ENCODE measurements around the gene RASA3. TPM values are rescaled to one million over a fixed set of nuclear protein-coding genes. Genes with fewer than 3 reads are reported as not detected.

The RASA3 gene
- total RNA-seq, 1 experiment from 2014 or later: 22.3 TPM

DNA sequence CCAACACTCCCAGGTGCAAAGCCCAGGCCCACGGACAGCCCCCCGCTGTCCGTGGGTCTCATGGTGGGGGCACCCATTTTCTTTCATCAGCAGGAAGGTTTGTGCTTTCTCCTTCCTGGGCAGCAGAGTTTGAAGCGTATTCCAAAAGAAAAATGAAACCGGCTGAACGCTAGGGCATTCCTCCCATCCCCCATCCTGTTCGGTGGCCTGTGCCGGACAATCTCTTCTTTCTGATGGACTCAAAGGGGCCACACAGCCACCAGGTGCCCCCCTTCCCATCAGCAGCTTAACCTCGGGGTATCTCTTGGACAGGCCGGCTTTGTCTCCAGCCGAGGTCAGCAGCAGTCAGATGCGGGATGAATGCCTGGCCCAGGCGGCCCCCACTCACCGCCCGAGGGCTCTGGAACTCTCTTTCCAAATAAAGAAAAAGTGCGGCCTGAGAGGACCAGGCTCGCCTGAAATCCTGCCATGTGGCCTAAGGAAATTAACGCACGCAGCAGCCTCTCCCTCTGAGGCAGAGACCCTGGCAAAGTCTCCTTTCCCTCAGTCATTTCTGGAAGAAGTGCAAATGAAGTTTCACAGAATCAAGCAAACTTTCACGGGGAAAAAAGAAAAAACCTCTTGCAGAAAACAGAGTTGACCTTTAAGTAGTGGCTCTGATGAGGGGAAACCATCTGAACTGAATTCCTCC is 67.8 kb downstream of the RASA3 start:
- no peak for DNase-seq (ENCODE audit: low spot score)
- peaks cover 24% of the 10 kb centered on the region for H3K4me1 Mint-ChIP-seq
- ATAC-seq: peak; percentile 12
- H3K9me3 Mint-ChIP-seq: no peaks in the 10 kb centered on the region
- ChIA-PET CTCF (interaction anchor here (0.8 to 1.1 kb wide), 2 partner anchors 10 to 46 kb away, joined by 3 to 4 read pairs; no protein-coding TSS in a partner anchor), POLR2A (interaction anchor here (0.5 to 0.8 kb wide), 2 partner anchors 37 to 101 kb away, joined by 3 to 5 read pairs; no protein-coding TSS in a partner anchor)
- peak overlapping the region; percentile 60 for H3K4me3 Mint-ChIP-seq
- H3K27me3 Mint-ChIP-seq (ENCODE audit: low read depth): no peaks in the 10 kb centered on the region
- H3K27ac Mint-ChIP-seq: peak overlapping the region; percentile 91
- H3K36me3 Mint-ChIP-seq: no peaks in the 10 kb centered on the region
- TF ChIP-seq, protein P1, sequence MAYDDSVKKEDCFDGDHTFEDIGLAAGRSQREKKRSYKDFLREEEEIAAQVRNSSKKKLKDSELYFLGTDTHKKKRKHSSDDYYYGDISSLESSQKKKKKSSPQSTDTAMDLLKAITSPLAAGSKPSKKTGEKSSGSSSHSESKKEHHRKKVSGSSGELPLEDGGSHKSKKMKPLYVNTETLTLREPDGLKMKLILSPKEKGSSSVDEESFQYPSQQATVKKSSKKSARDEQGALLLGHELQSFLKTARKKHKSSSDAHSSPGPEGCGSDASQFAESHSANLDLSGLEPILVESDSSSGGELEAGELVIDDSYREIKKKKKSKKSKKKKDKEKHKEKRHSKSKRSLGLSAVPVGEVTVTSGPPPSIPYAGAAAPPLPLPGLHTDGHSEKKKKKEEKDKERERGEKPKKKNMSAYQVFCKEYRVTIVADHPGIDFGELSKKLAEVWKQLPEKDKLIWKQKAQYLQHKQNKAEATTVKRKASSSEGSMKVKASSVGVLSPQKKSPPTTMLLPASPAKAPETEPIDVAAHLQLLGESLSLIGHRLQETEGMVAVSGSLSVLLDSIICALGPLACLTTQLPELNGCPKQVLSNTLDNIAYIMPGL (CRISPR knock-in tag; IDR thresholded peaks at IDR 0.05): no peak
- TF ChIP-seq JAZF1 (CRISPR knock-in tag; IDR thresholded peaks at IDR 0.05) (no peak), SMAD4 (CRISPR knock-in tag; IDR thresholded peaks at IDR 0.05) (no peak), ZNF263 (CRISPR knock-in tag; IDR thresholded peaks at IDR 0.05; ENCODE audit: low read depth) (no peak), MXD4 (CRISPR knock-in tag; IDR thresholded peaks at IDR 0.05; ENCODE audit: borderline replicate concordance) (no peak), ZNF396 (CRISPR knock-in tag; IDR thresholded peaks at IDR 0.05; ENCODE audit: borderline replicate concordance) (no peak), OVOL2 (CRISPR knock-in tag; IDR thresholded peaks at IDR 0.05; ENCODE audit: borderline replicate concordance) (no peak), TP53 (CRISPR knock-in tag; IDR thresholded peaks at IDR 0.05) (no peak), NFYB (CRISPR knock-in tag; conservative IDR thresholded peaks at IDR 0.05; ENCODE audit: low read depth) (no peak), TEAD1 (CRISPR knock-in tag; IDR thresholded peaks at IDR 0.05) (no peak), CREM (CRISPR knock-in tag; IDR thresholded peaks at IDR 0.05) (no peak)
- TF ChIP-seq, protein P2, sequence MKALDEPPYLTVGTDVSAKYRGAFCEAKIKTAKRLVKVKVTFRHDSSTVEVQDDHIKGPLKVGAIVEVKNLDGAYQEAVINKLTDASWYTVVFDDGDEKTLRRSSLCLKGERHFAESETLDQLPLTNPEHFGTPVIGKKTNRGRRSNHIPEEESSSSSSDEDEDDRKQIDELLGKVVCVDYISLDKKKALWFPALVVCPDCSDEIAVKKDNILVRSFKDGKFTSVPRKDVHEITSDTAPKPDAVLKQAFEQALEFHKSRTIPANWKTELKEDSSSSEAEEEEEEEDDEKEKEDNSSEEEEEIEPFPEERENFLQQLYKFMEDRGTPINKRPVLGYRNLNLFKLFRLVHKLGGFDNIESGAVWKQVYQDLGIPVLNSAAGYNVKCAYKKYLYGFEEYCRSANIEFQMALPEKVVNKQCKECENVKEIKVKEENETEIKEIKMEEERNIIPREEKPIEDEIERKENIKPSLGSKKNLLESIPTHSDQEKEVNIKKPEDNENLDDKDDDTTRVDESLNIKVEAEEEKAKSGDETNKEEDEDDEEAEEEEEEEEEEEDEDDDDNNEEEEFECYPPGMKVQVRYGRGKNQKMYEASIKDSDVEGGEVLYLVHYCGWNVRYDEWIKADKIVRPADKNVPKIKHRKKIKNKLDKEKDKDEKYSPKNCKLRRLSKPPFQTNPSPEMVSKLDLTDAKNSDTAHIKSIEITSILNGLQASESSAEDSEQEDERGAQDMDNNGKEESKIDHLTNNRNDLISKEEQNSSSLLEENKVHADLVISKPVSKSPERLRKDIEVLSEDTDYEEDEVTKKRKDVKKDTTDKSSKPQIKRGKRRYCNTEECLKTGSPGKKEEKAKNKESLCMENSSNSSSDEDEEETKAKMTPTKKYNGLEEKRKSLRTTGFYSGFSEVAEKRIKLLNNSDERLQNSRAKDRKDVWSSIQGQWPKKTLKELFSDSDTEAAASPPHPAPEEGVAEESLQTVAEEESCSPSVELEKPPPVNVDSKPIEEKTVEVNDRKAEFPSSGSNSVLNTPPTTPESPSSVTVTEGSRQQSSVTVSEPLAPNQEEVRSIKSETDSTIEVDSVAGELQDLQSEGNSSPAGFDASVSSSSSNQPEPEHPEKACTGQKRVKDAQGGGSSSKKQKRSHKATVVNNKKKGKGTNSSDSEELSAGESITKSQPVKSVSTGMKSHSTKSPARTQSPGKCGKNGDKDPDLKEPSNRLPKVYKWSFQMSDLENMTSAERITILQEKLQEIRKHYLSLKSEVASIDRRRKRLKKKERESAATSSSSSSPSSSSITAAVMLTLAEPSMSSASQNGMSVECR (CRISPR knock-in tag; IDR thresholded peaks at IDR 0.05; ENCODE audit: borderline replicate concordance): no peak
- TF ChIP-seq, protein P3, sequence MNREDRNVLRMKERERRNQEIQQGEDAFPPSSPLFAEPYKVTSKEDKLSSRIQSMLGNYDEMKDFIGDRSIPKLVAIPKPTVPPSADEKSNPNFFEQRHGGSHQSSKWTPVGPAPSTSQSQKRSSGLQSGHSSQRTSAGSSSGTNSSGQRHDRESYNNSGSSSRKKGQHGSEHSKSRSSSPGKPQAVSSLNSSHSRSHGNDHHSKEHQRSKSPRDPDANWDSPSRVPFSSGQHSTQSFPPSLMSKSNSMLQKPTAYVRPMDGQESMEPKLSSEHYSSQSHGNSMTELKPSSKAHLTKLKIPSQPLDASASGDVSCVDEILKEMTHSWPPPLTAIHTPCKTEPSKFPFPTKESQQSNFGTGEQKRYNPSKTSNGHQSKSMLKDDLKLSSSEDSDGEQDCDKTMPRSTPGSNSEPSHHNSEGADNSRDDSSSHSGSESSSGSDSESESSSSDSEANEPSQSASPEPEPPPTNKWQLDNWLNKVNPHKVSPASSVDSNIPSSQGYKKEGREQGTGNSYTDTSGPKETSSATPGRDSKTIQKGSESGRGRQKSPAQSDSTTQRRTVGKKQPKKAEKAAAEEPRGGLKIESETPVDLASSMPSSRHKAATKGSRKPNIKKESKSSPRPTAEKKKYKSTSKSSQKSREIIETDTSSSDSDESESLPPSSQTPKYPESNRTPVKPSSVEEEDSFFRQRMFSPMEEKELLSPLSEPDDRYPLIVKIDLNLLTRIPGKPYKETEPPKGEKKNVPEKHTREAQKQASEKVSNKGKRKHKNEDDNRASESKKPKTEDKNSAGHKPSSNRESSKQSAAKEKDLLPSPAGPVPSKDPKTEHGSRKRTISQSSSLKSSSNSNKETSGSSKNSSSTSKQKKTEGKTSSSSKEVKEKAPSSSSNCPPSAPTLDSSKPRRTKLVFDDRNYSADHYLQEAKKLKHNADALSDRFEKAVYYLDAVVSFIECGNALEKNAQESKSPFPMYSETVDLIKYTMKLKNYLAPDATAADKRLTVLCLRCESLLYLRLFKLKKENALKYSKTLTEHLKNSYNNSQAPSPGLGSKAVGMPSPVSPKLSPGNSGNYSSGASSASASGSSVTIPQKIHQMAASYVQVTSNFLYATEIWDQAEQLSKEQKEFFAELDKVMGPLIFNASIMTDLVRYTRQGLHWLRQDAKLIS (CRISPR knock-in tag; IDR thresholded peaks at IDR 0.05; ENCODE audit: borderline replicate concordance): no peak
- TF ChIP-seq, protein P4, sequence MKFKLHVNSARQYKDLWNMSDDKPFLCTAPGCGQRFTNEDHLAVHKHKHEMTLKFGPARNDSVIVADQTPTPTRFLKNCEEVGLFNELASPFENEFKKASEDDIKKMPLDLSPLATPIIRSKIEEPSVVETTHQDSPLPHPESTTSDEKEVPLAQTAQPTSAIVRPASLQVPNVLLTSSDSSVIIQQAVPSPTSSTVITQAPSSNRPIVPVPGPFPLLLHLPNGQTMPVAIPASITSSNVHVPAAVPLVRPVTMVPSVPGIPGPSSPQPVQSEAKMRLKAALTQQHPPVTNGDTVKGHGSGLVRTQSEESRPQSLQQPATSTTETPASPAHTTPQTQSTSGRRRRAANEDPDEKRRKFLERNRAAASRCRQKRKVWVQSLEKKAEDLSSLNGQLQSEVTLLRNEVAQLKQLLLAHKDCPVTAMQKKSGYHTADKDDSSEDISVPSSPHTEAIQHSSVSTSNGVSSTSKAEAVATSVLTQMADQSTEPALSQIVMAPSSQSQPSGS (CRISPR knock-in tag; IDR thresholded peaks at IDR 0.05; ENCODE audit: borderline replicate concordance, low read depth): no peak
